Small intestine (tissue), 16 donors: ENCODE results near the gene MAPRE3. TPM values are rescaled to one million over a fixed set of nuclear protein-coding genes. Genes with fewer than 3 reads are reported as not detected.
"Not testable (repeated sequence)": the region's sequence is repeated elsewhere in the genome, so short reads cannot be mapped to it uniquely, and the experiment has no call there.

Source experiments
- DNase-seq, 2 donors: peaks; one replicate each; pipeline versions ENCODE4 v3.0.0 to v3.0.0-alpha.2; 2013
- FAIRE-seq: peaks from 2 replicates; lab custom pipeline; 2012; peaks lifted over from hg19 to GRCh38; lab: Jason Lieb, UNC
- H3K27ac ChIP-seq, 3 donors: one replicate each; pipeline ENCODE4 v1.5.1; 2013; ENCODE audit warnings: low read length in 2 of 3, mild to moderate bottlenecking in 2 of 3, control low read depth in 1 of 3, inconsistent platforms in 1 of 3, low read depth in 1 of 3, moderate library complexity in 1 of 3
- H3K27me3 ChIP-seq, 3 donors: one replicate each; pipeline ENCODE4 v1.6.1; 2013; ENCODE audit warnings: low read length in 3 of 3, inconsistent platforms in 1 of 3; ENCODE audit not compliant: control insufficient read depth in 3 of 3, insufficient read depth in 3 of 3
- H3K36me3 ChIP-seq, 3 donors: one replicate each; pipeline ENCODE4 v1.6.1; 2013; ENCODE audit warnings: low read length in 3 of 3, inconsistent platforms in 1 of 3, low read depth in 1 of 3, mild to moderate bottlenecking in 1 of 3, moderate library complexity in 1 of 3; ENCODE audit not compliant: control insufficient read depth in 3 of 3, insufficient read depth in 2 of 3
- H3K4me1 ChIP-seq, 3 donors: one replicate each; pipeline ENCODE4 v1.6.1; 2013; ENCODE audit warnings: low read length in 2 of 3, inconsistent platforms in 1 of 3, low read depth in 1 of 3, mild to moderate bottlenecking in 1 of 3, moderate library complexity in 1 of 3; ENCODE audit not compliant: control insufficient read depth in 3 of 3, insufficient read depth in 2 of 3
- H3K4me3 ChIP-seq, 3 donors: one replicate each; pipeline ENCODE4 v1.5.1; 2013; ENCODE audit warnings: low read length in 3 of 3, control low read depth in 1 of 3, inconsistent platforms in 1 of 3, low read depth in 1 of 3, mild to moderate bottlenecking in 1 of 3, moderate library complexity in 1 of 3
- H3K9me3 ChIP-seq, 2 donors: one replicate each; pipeline ENCODE4 v1.6.1; 2013; ENCODE audit warnings: low read depth in 1 of 2, low read length in 1 of 2; ENCODE audit not compliant: control insufficient read depth in 2 of 2, insufficient read depth in 1 of 2
- WGBS, 3 donors: extraction: QIAGEN DNeasy Blood & Tissue Kit; methylation state at CpG; one replicate each; pipeline ENCODE4 v1.1.7; 2013; 5-methylcytosine and 5-hydroxymethylcytosine counted together
- long read RNA-seq, 10 donors: transcript quantifications; one replicate each; lab custom pipeline, GENCODE V29; 2026
- polyA plus RNA-seq, 4 donors: library from polyadenylated mRNA; stranded (reverse) in 3 of 4; unstranded in 1 of 4; fragments of 200-250 nt in 3 of 4; fragments of 120-200 nt in 1 of 4; gene quantifications; one replicate each; pipeline versions ENCODE4 v1.2.1 to v1.2.3, GENCODE V29; 2013
- donor health status: healthy with polysubstance abuse.
- donor health status: control.
- donor health status: control.
- donor health status: Bipolar disorder and iron deficiency.
- donor health status: healthy.

The MAPRE3 gene
- 10 to 100 TPM in 1 of 4 donors, 1 to 10 TPM in 3; 2.9 to 11.1 (median 6.0) TPM for polyA plus RNA-seq
- long read RNA-seq, donor 1: 0 reads
- long read RNA-seq, donor 2, partial matches to known transcripts: 0 of 6 reads
- long read RNA-seq, donor 2, other reads (novel, unspliced or antisense): 0 of 6 reads
- long read RNA-seq, donor 3, partial matches to known transcripts: 0 of 4 reads
- long read RNA-seq, donor 3, other reads (novel, unspliced or antisense): 0 of 4 reads
- long read RNA-seq, donor 4: 0 reads
- long read RNA-seq, donor 5: 0 reads
- long read RNA-seq, donor 6, partial matches to known transcripts: 0 of 5 reads
- long read RNA-seq, donor 6, other reads (novel, unspliced or antisense): 0 of 5 reads
- long read RNA-seq, donor 7: 0 reads
- long read RNA-seq, donor 8: 0 reads
- long read RNA-seq, donor 9, partial matches to known transcripts: 15 of 15 reads
- long read RNA-seq, donor 9, other reads (novel, unspliced or antisense): 0 of 15 reads
- long read RNA-seq, donor 10, partial matches to known transcripts: 0 of 10 reads
- long read RNA-seq, donor 10, other reads (novel, unspliced or antisense): 0 of 10 reads

DNA sequence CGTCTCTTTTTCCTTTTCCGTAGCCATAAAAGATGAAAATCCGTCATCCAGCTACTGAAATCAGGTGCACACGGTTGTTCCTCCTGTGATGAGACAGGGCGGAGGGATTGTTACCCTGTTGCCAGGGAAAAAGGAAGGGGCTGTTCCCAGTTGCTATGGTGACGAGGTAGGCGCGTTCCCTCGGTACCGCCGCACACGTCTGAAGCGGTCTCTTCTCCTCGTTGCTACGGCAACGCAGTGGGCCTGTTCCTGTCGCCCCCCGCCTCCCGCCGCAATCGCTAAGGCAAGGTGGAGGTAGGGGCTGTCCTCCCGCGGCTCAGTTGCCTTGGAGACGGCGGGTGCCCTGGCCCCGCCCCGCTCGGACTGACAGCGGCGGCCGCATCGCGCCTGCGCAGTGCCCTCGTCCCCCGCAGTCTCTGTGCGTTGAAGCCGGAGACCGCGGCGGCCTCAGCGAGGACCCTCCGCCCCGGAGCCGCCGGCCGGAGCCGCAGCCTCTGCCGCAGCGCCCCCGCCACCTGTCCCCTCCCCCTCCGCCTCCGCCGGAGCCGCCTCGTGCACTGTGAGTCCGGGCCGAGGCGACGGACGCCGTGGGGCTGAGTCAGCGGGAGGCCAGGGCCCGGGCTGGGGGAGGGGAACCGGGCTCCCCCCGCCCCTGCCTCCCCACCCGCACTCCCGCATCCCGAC, at the start of gene MAPRE3:
Gene MAPRE3 (plus strand): TSS at position 394 of the 684 bp plus-strand sequence. CDS start 51,582 bp downstream, outside the sequence.
- Histone ChIP-seq H3K27me3 (peaks cover 0 to 20% (median 0%) of the 10 kb centered on the region in 3 donors), H3K36me3 (no peaks in the 10 kb centered on the region), H3K4me3 (peak within 1 kb of the TSS; percentile 62 to 69 (median 62)), H3K27ac (peak within 1 kb of the TSS in 2 of 3 donors; percentile 2 to 47), H3K9me3 (no peaks in the 10 kb centered on the region), H3K4me1 (peaks cover 0 to 15% (median 0%) of the 10 kb centered on the region in 3 donors)
- no peak for FAIRE-seq
- WGBS, 3 donors: 0 to 1% (median 0%) methylated on average over 39 to 69 of the region's 69 CpGs
- DNase-seq: peak; percentile 54 to 88

DNA sequence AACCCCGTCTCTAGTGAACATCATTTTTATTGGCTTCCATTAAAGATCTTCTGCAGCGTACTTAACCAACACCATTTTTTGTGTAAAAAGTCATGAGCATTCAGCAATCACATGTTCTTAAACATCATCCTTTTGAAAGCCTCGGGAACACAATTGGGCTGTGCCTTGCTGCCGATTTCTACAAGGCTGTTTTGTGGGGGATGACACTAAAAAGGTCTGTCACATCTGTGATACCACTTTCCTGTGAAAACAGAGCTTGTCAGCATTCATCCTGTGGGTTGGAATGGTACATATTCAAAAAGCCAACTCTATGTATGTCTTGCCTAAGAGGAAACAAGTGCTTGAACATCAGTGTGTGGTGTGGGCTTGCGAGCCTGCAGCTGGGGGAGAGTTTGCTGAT, 49.1 kb upstream of the MAPRE3 start:
- Histone ChIP-seq H3K36me3 (no peaks in the 10 kb centered on the region), H3K27ac (no peak overlapping the region), H3K4me3 (no peak overlapping the region), H3K27me3 (peaks cover 0 to 3% (median 0%) of the 10 kb centered on the region in 3 donors), H3K9me3 (no peaks in the 10 kb centered on the region), H3K4me1 (peaks cover 0 to 14% (median 0%) of the 10 kb centered on the region in 3 donors)
- 85 to 93% (median 88%) methylated on average over 5 of the region's 5 CpGs for WGBS, 3 donors
- FAIRE-seq (no peak), DNase-seq (no peak)

DNA sequence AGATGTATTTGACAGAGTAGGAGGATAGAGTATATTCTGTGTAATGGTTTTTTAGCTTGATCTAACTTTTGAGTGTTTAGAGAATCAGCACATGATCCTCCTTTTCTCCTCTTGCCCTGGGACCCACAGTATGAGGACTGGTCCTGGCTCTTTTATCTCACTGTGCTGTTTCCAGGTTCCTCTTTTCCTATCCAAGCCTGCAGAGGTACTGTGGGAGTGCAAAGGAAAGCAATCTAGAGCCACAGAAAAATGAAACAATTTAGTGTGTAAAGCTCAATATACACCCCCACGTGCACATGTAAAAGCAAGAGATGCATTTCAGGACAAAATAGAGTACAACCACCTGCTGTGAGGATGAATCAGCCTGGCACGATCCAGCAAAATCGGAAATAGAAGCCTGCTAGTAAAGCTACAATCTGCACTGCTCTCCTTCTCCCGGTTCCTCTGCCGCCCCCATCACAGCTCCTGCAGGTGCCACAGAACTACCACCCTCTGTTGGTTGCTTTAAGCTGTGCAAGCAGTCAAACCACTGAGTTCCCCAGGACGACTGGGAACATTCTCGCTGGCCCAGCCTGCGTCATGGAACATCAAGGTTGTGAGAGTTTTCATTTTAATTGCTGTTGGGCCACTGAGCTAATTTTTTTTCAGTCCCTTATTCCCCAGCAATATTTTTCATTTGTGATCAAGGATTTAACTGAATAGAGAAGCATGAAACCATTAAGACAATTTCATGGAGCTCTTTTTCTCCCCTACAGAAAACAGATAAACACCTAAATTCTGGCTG, 47.8 kb upstream of the MAPRE3 start:
- H3K4me3 ChIP-seq: no peak overlapping the region
- H3K9me3 ChIP-seq: no peaks in the 10 kb centered on the region
- peaks cover 0 to 3% (median 0%) of the 10 kb centered on the region in 3 donors for H3K36me3 ChIP-seq
- peaks cover 0 to 14% (median 0%) of the 10 kb centered on the region in 3 donors for H3K4me1 ChIP-seq
- no peak for FAIRE-seq
- H3K27me3 ChIP-seq: no peaks in the 10 kb centered on the region
- DNase-seq: peak; percentile 43 to 57
- WGBS, 3 donors: 3 to 15% (median 4%) methylated on average over 8 of the region's 8 CpGs
- H3K27ac ChIP-seq: no peak overlapping the region

DNA sequence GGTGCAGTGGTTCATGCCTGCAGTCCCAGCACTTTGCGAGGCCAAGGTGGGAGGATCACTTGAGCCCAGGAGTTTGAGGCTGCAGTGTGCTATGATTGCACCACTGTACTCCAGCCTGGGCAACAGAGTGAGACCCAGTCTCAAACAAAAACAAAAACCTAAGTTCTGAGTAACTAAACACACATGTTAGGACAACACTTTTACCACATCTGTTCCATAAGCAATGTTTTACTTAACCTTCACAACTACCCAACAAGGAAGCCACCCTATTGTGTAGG, 47.3 kb upstream of the MAPRE3 start:
- not testable (repeated sequence) for H3K36me3 ChIP-seq, H3K9me3 ChIP-seq, FAIRE-seq, DNase-seq, H3K27me3 ChIP-seq, H3K27ac ChIP-seq, H3K4me3 ChIP-seq
- whole genome bisulfite sequencing, 3 donors: 76 to 90% (median 88%) methylated on average over 1 of the region's 1 CpG
- H3K4me1 ChIP-seq: peaks cover 0 to 14% (median 0%) of the 10 kb centered on the region in 3 donors

DNA sequence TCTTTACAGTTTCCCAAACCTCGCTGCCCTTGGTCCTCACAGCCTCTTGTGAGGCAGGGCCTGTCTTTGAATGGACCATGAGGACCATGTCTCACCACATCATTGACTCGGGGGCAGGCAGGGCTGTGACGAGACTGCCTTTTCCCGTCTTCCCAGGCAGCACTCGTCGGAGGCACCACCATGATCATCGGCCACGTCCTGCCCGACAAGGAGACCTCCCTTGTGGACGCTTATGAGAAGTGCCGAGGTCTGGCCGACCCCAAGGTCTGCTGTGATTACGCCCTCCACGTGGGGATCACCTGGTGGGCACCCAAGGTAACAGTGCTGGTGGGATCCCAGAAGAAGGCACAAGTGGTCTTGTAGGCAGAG, 45.7 kb upstream of the MAPRE3 start:
- no peak for FAIRE-seq
- H3K4me3 ChIP-seq: no peak overlapping the region
- 90 to 97% (median 92%) methylated on average over 14 of the region's 14 CpGs for WGBS, 3 donors
- peaks cover 0 to 14% (median 0%) of the 10 kb centered on the region in 3 donors for H3K4me1 ChIP-seq
- H3K9me3 ChIP-seq: no peaks in the 10 kb centered on the region
- no peak for DNase-seq
- no peak overlapping the region for H3K27ac ChIP-seq
- H3K36me3 ChIP-seq: peaks cover 0 to 3% (median 0%) of the 10 kb centered on the region in 3 donors
- H3K27me3 ChIP-seq: peaks cover 0 to 2% (median 0%) of the 10 kb centered on the region in 3 donors

DNA sequence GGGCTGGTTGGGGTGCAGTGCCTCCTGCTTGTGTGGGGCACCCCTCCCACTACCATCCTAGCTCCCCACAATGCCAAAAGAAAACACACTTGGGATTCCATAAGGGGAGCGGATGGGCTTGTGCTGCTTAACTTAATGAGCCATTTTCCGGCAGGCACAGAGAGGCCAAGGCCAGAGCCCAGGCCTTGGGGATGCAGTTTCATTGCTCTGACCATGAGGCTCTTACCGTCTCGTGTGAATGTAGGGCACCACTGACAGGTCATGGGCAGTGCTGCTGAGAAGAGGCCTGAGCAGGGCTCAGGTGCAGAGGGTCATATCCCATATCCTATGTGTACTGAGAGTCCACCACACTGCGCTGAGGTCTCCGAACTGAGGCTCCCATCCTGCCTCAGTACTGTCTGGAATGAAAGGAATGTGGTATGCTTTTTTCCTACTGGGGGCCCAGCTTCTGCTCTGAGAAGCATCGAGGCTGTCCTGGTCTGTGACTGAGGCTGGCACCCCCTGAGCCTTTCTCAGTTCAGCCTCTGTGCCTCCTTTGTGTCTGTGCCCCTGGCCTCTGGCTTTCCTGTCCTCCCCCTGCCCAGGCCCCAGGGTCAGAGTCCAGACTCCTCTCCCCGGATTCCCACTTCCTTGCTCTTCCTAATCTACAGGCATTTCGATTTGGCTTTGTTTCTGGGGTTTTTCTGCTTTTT, 45.2 kb upstream of the MAPRE3 start:
- Histone ChIP-seq H3K4me1 (peaks cover 0 to 14% (median 0%) of the 10 kb centered on the region in 3 donors), H3K4me3 (no peak overlapping the region), H3K9me3 (no peaks in the 10 kb centered on the region), H3K27me3 (peaks cover 0 to 3% (median 0%) of the 10 kb centered on the region in 3 donors), H3K36me3 (peaks cover 0 to 3% (median 0%) of the 10 kb centered on the region in 3 donors), H3K27ac (peak overlapping the region in 1 of 3 donors; percentile 34)
- 59 to 64% (median 61%) methylated on average over 9 of the region's 9 CpGs for WGBS, 3 donors
- peak in 1 of 2 donors; percentile 80 for DNase-seq
- no peak for FAIRE-seq

DNA sequence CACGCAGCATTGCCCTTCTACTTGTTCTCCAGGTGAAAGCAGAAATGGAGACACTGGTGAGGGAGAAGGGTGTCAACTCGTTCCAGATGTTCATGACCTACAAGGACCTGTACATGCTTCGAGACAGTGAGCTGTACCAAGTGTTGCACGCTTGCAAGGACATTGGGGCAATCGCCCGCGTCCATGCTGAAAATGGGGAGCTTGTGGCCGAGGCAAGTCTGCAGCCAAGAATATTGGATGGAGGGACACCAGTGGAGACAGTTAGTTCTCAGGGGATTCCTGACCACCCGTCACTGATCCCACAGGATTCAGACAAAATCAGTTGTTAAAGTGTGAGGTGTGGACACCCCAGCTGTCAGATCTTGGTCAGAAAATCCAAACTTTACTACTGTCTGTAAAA, 43.2 kb upstream of the MAPRE3 start:
- WGBS, 3 donors: 90 to 94% (median 91%) methylated on average over 9 of the region's 9 CpGs
- H3K36me3 ChIP-seq: peaks cover 0 to 3% (median 0%) of the 10 kb centered on the region in 3 donors
- no peak for FAIRE-seq
- DNase-seq: no peak
- H3K9me3 ChIP-seq: no peaks in the 10 kb centered on the region
- H3K27ac ChIP-seq: no peak overlapping the region
- no peak overlapping the region for H3K4me3 ChIP-seq
- peaks cover 0 to 4% (median 3%) of the 10 kb centered on the region in 3 donors for H3K27me3 ChIP-seq
- H3K4me1 ChIP-seq: peaks cover 0 to 14% (median 0%) of the 10 kb centered on the region in 3 donors
